Thyroid gland (tissue), 4 donors: ENCODE data around the gene RAB3B. TPM values are rescaled to one million over a fixed set of nuclear protein-coding genes. Genes with fewer than 3 reads are reported as not detected.
"Not testable (repeated sequence)": the region's sequence is repeated elsewhere in the genome, so short reads cannot be mapped to it uniquely, and the experiment has no call there.

ENCODE experiments used
- DNase-seq, 2 donors: peaks; one replicate each; pipeline ENCODE4 v3.0.0-alpha.2; 2019
- H3K27ac ChIP-seq, 3 donors: fragments of 200-600 bp; sonication (generic); 1 replicate in 2 of 3; 2 replicates in 1 of 3; pipeline ENCODE4 v1.5.1; 2016 to 2019; ENCODE audit warnings: mild to moderate bottlenecking in 1 of 3, moderate library complexity in 1 of 3
- H3K27me3 ChIP-seq: fragments of 200-600 bp; sonication (generic); one replicate; pipeline ENCODE4 v1.5.1; 2019
- H3K36me3 ChIP-seq, 2 donors: fragments of 200-600 bp; sonication (generic); one replicate each; pipeline ENCODE4 v1.5.1; 2016 to 2019
- H3K4me1 ChIP-seq, 2 donors: fragments of 200-600 bp; sonication (generic); one replicate each; pipeline ENCODE4 v1.5.1; 2017 to 2019
- H3K4me3 ChIP-seq, 3 donors: fragments of 200-600 bp; sonication (generic); replicated peaks in 1 of 3; 1 replicate in 2 of 3; 2 replicates in 1 of 3; pipeline ENCODE4 v1.5.1; 2016; ENCODE audit warnings: mild to moderate bottlenecking in 1 of 3
- H3K9me3 ChIP-seq: fragments of 200-600 bp; sonication (generic); one replicate; pipeline ENCODE4 v1.5.1; 2017
- CTCF ChIP-seq, 6 experiments: fragments of 200-600 bp in 3 of 6; fragments of 450-650 bp in 3 of 6; sonication (generic) in 3 of 6; IDR thresholded peaks; one replicate each; pipeline ENCODE4 v1.5.1; 2016 to 2019; ENCODE audit warnings: antibody characterized with exemption in 6 of 6, mild to moderate bottlenecking in 2 of 6, inconsistent platforms in 1 of 6, moderate library complexity in 1 of 6
- POLR2A ChIP-seq, 2 donors: fragments of 450-650 bp; IDR thresholded peaks; one replicate each; pipeline ENCODE4 v1.6.1; 2017; ENCODE audit warnings: antibody characterized with exemption in 2 of 2, mild to moderate bottlenecking in 2 of 2, moderate library complexity in 1 of 2
- WGBS, 2 donors: methylation state at CpG; one replicate each; pipeline ENCODE4 v1.1.5; 2017; 5-methylcytosine and 5-hydroxymethylcytosine counted together
- intact Hi-C: fragments of 100-400 bp; cut with DNase I; formaldehyde crosslinking; loops from one replicate; pipeline ENCODE4 v1.15.1; 2023
- total RNA-seq, 4 donors: library from RNA; depleted of rRNA; stranded (reverse); fragments of >200 nt; gene quantifications; one replicate each; pipeline ENCODE4 v1.2.3, GENCODE V29; 2016

RAB3B gene
- total RNA-seq, 4 donors from 2014 or later = under 0.01 TPM; not detected in 3

GRCh38 chr1:51897699-51898031 lies 92.8 kb downstream of the RAB3B start:
- H3K4me1 ChIP-seq = no peaks in the 10 kb centered on the region
- intact Hi-C loops = loop anchor here (10.0 kb wide), 1 partner anchor 97 kb away; the partner anchor contains the start of gene RAB3B
- DNase-seq = no peak
- no peak for TF ChIP-seq CTCF (IDR thresholded peaks at IDR 0.05)
- TF ChIP-seq POLR2A (IDR thresholded peaks at IDR 0.05) = no peak
- no peaks in the 10 kb centered on the region for H3K27me3 ChIP-seq
- H3K36me3 ChIP-seq = no peaks in the 10 kb centered on the region
- no peak overlapping the region for H3K4me3 ChIP-seq
- H3K9me3 ChIP-seq = no peaks in the 10 kb centered on the region
- H3K27ac ChIP-seq = no peak overlapping the region

- H3K27me3 ChIP-seq, H3K4me3 ChIP-seq, H3K9me3 ChIP-seq, H3K36me3 ChIP-seq, DNase-seq, H3K27ac ChIP-seq, H3K4me1 ChIP-seq: not testable (repeated sequence)
- intact Hi-C loops = loop anchor here (10.0 kb wide), 1 partner anchor 100 kb away; the partner anchor contains the start of gene RAB3B
- 78 to 82% methylated on average over 2 of the region's 2 CpGs for WGBS, 2 donors
These were observed 95.8 kb downstream of the RAB3B start for GRCh38 chr1:51894748-51895147.

GRCh38 chr1:51878616-51879336 lies 111.7 kb downstream of the RAB3B start, which contains the start of gene NRDC:
Gene NRDC, minus strand, starts transcription at chr1:51878727. Its CDS starts 112 bp downstream, at chr1:51878615.
- Histone ChIP-seq H3K36me3 (no peaks in the 10 kb centered on the region), H3K27ac (peak within 1 kb of the TSS; percentile 91 to 98 (median 94)), H3K4me1 (peaks cover 22 to 25% of the 10 kb centered on the region in 2 donors), H3K4me3 (peak within 1 kb of the TSS; percentile 79 to 89 (median 84)), H3K9me3 (no peaks in the 10 kb centered on the region), H3K27me3 (no peaks in the 10 kb centered on the region)
- TF ChIP-seq CTCF (IDR thresholded peaks at IDR 0.05) (no peak), POLR2A (IDR thresholded peaks at IDR 0.05) (peak; percentile 31 to 89)
- WGBS, 2 donors = 0 to 1% methylated on average over 41 to 52 of the region's 54 CpGs
- intact Hi-C loops = no loop called here
- DNase-seq = peak; percentile 100

- H3K27ac ChIP-seq = peak overlapping the region; percentile 74 to 94 (median 91)
- WGBS, 2 donors = 0% methylated on average over 9 to 15 of the region's 17 CpGs
- H3K36me3 ChIP-seq = no peaks in the 10 kb centered on the region
- no peak for DNase-seq
- intact Hi-C loops = no loop called here
- H3K4me3 ChIP-seq = peak overlapping the region; percentile 60 to 84 (median 79)
- TF ChIP-seq CTCF (IDR thresholded peaks at IDR 0.05) (no peak), POLR2A (IDR thresholded peaks at IDR 0.05) (no peak)
- H3K9me3 ChIP-seq = no peaks in the 10 kb centered on the region
- H3K27me3 ChIP-seq = no peaks in the 10 kb centered on the region
- H3K4me1 ChIP-seq = peaks cover 22 to 25% of the 10 kb centered on the region in 2 donors
These were observed 112.2 kb downstream of the RAB3B start for GRCh38 chr1:51878308-51878615.

GRCh38 chr1:51877434-51878307 lies 112.8 kb downstream of the RAB3B start:
- WGBS, 2 donors = 12 to 14% methylated on average over 21 of the region's 21 CpGs
- DNase-seq = peak in 1 of 2 donors; percentile 20
- H3K27ac ChIP-seq = peak overlapping the region; percentile 74 to 94 (median 91)
- no peaks in the 10 kb centered on the region for H3K36me3 ChIP-seq
- no peak for TF ChIP-seq POLR2A (IDR thresholded peaks at IDR 0.05)
- no peak for TF ChIP-seq CTCF (IDR thresholded peaks at IDR 0.05)
- peak overlapping the region; percentile 60 to 84 (median 79) for H3K4me3 ChIP-seq
- intact Hi-C loops = no loop called here
- H3K27me3 ChIP-seq = no peaks in the 10 kb centered on the region
- no peaks in the 10 kb centered on the region for H3K9me3 ChIP-seq
- H3K4me1 ChIP-seq = peaks cover 22 to 25% of the 10 kb centered on the region in 2 donors
